ENCODE measurements around the gene IFT88. TPM values are rescaled to one million over a fixed set of nuclear protein-coding genes. Genes with fewer than 3 reads are reported as not detected.
"Not testable (repeated sequence)": the region's sequence is repeated elsewhere in the genome, so short reads cannot be mapped to it uniquely, and the experiment has no call there.

Gene IFT88
- total RNA-seq, 2 donors from 2014 or later = 10.8 to 22.0 TPM

GRCh38 chr13:20680416-20681080 lies 113.6 kb downstream of the IFT88 start:
- 92% methylated on average over 10 of the region's 10 CpGs for WGBS
- TF ChIP-seq POLR2A (IDR thresholded peaks at IDR 0.05) (no peak), POLR2AphosphoS5 (IDR thresholded peaks at IDR 0.05) (no peak), CTCF (IDR thresholded peaks at IDR 0.05) (no peak)
- H3K27me3 ChIP-seq (replicated peaks; ENCODE audit: insufficient read depth) = no peaks in the 10 kb centered on the region
- H3K27ac ChIP-seq = no peak overlapping the region
- H3K4me3 ChIP-seq = no peak overlapping the region
- DNase-seq (ENCODE audit: low spot score) = no peak
- H3K9me3 ChIP-seq = no peaks in the 10 kb centered on the region
- H3K36me3 ChIP-seq = no peaks in the 10 kb centered on the region
- H3K4me1 ChIP-seq (replicated peaks) = no peaks in the 10 kb centered on the region
- intact Hi-C loops (cut with DNase I) = no loop called here

GRCh38 chr13:20681481-20681880 lies 114.5 kb downstream of the IFT88 start:
- DNase-seq (ENCODE audit: low spot score); H3K27ac ChIP-seq; H3K4me1 ChIP-seq (replicated peaks); H3K4me3 ChIP-seq; H3K9me3 ChIP-seq; H3K27me3 ChIP-seq (replicated peaks; ENCODE audit: insufficient read depth); intact Hi-C loops (cut with DNase I); H3K36me3 ChIP-seq: not testable (repeated sequence)
- WGBS = 88% methylated on average over 5 of the region's 5 CpGs

DNA sequence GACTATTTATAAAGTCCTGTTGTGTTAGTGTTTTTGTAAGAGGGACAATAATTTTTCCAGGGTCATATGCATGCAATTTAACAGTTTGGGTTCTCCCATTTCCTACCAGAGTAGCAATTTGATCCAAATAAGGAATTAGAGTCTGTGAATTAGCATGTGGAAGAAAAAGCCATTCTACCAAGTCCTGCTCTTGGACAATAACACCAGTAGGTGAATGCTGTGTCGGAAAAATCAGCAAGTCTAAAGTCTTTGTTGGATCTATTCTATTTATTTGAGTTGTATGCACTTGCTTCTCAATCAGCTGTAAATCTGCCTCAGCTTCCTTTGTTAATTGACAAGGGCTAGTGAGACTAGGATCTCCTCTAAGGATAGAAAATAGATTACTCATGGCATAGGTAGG lies 115.1 kb downstream of the IFT88 start:
- H3K4me3 ChIP-seq = no peak overlapping the region
- H3K9me3 ChIP-seq = no peaks in the 10 kb centered on the region
- DNase-seq (ENCODE audit: low spot score) = no peak
- no peaks in the 10 kb centered on the region for H3K27me3 ChIP-seq (replicated peaks; ENCODE audit: insufficient read depth)
- TF ChIP-seq POLR2A (IDR thresholded peaks at IDR 0.05) (no peak), CTCF (IDR thresholded peaks at IDR 0.05) (no peak), POLR2AphosphoS5 (IDR thresholded peaks at IDR 0.05) (no peak)
- no peaks in the 10 kb centered on the region for H3K4me1 ChIP-seq (replicated peaks)
- no peaks in the 10 kb centered on the region for H3K36me3 ChIP-seq
- WGBS = 100% methylated on average over 1 of the region's 1 CpG
- H3K27ac ChIP-seq = no peak overlapping the region
- intact Hi-C loops (cut with DNase I) = no loop called here

DNA sequence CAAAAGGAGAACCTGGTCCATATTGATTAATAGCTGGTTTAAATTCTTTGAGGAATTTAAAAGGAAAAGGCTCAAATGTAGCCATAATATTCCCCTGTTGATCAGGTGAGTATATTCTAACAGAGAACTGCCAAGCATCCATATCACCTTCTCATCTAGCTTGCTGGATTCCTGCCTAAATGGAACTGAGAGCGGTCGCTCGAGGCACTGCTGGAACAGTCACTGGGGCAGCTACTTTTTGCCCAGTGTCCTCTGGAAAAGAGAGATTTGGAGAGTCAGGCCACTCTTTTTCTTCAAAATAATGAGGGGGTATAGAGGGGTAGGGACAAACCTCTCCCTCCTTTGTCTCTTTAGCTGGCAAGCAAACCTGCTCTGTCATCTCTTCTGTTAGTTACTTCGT lies 117.1 kb downstream of the IFT88 start:
- DNase-seq (ENCODE audit: low spot score) = no peak
- 69% methylated on average over 4 of the region's 4 CpGs for WGBS
- TF ChIP-seq CTCF (IDR thresholded peaks at IDR 0.05) (no peak), POLR2A (IDR thresholded peaks at IDR 0.05) (no peak)
- H3K4me3 ChIP-seq = no peak overlapping the region
- H3K36me3 ChIP-seq = no peaks in the 10 kb centered on the region
- no peaks in the 10 kb centered on the region for H3K9me3 ChIP-seq
- intact Hi-C loops (cut with DNase I) = no loop called here
- no peaks in the 10 kb centered on the region for H3K27me3 ChIP-seq (replicated peaks; ENCODE audit: insufficient read depth)
- no peak overlapping the region for H3K27ac ChIP-seq
- H3K4me1 ChIP-seq (replicated peaks) = no peaks in the 10 kb centered on the region

GRCh38 chr13:20684546-20684945 lies 117.6 kb downstream of the IFT88 start:
- H3K4me1 ChIP-seq (replicated peaks) = no peaks in the 10 kb centered on the region
- no peak for DNase-seq (ENCODE audit: low spot score)
- intact Hi-C loops (cut with DNase I) = no loop called here
- H3K27ac ChIP-seq = no peak overlapping the region
- WGBS = 73% methylated on average over 18 of the region's 18 CpGs
- H3K9me3 ChIP-seq = no peaks in the 10 kb centered on the region
- TF ChIP-seq CTCF (IDR thresholded peaks at IDR 0.05) (no peak), POLR2A (IDR thresholded peaks at IDR 0.05) (no peak), POLR2AphosphoS5 (IDR thresholded peaks at IDR 0.05) (no peak)
- H3K4me3 ChIP-seq = no peak overlapping the region
- H3K27me3 ChIP-seq (replicated peaks; ENCODE audit: insufficient read depth) = no peaks in the 10 kb centered on the region
- no peaks in the 10 kb centered on the region for H3K36me3 ChIP-seq
